Skeletal muscle tissue (tissue), 4 donors: ENCODE results near the gene NIPSNAP3A. TPM values are rescaled to one million over a fixed set of nuclear protein-coding genes. Genes with fewer than 3 reads are reported as not detected.

Experiments used
- H3K27ac ChIP-seq: one replicate; pipeline ENCODE4 v1.7.0; 2013; ENCODE audit warnings: mild to moderate bottlenecking, low read depth, low read length, inconsistent platforms
- H3K27me3 ChIP-seq, 3 donors: one replicate each; pipeline ENCODE4 v1.7.0; 2013; ENCODE audit warnings: low read length in 3 of 3; ENCODE audit not compliant: control insufficient read depth in 3 of 3, insufficient read depth in 3 of 3
- H3K36me3 ChIP-seq, 3 donors: one replicate each; pipeline ENCODE4 v1.7.0; 2013; ENCODE audit warnings: low read length in 3 of 3; ENCODE audit not compliant: control insufficient read depth in 3 of 3, insufficient read depth in 3 of 3
- H3K4me1 ChIP-seq, 3 donors: one replicate each; pipeline ENCODE4 v1.7.0; 2013; ENCODE audit warnings: low read length in 3 of 3, mild to moderate bottlenecking in 3 of 3; ENCODE audit not compliant: control insufficient read depth in 3 of 3, insufficient read depth in 3 of 3
- H3K4me3 ChIP-seq, 3 donors: one replicate each; pipeline ENCODE4 v1.7.0; 2013; ENCODE audit warnings: low read length in 3 of 3
- H3K9ac ChIP-seq, 3 donors: one replicate each; pipeline ENCODE4 v1.7.0; 2013; ENCODE audit warnings: low read length in 3 of 3, mild to moderate bottlenecking in 3 of 3, moderate library complexity in 2 of 3, low read depth in 1 of 3
- H3K9me3 ChIP-seq, 3 donors: one replicate each; pipeline ENCODE4 v1.7.0; 2013; ENCODE audit warnings: low read length in 3 of 3; ENCODE audit not compliant: control insufficient read depth in 3 of 3
- total RNA-seq: library from RNA; depleted of rRNA; stranded (reverse); fragments of >200 nt; gene quantifications from one replicate; pipeline ENCODE4 v1.2.3, GENCODE V29; 2014
- donor health status: Osteomylitis.

Gene NIPSNAP3A
- total RNA-seq, 1 donor from 2014 or later, result 45.4 TPM

DNA sequence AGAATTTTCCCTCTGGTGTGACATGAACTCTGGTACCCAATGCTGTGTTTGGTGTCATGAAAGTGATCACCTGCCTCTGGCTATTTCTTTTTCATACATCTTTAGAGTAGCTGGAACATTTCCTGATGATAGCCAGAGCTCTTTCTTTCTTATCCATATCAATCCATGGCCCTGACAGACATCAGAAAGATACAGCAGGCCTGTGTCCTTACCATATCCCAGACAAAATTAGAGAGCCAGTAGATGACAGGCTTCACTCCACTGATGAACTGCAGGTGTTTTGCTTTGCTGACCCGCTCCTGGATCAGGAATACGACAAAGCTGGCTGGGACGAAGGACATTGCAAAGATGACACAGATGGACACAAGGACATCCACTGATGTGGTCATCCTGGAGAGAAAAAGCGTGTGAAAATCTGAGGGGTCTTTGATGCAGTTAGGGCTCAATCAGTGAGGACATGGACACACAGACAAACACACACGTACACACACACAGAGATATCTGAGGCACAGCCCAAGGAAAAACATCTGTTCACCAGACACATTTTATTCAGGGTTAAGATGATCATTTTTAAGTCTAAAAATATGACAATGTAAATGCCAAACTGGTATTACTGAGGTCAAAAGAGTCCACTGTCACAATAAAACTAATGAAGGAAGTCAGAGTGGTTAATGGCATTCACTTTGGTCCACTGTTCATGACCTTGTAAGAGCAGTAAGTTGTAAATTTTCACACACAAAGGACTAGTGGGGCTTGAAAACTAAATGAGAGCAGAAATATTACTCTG, 50.9 kb downstream of the NIPSNAP3A start:
- Histone ChIP-seq H3K27ac (no peak overlapping the region), H3K9ac (no peak overlapping the region), H3K9me3 (no peaks in the 10 kb centered on the region), H3K27me3 (no peaks in the 10 kb centered on the region), H3K4me3 (no peak overlapping the region), H3K4me1 (peaks cover 0 to 9% (median 6%) of the 10 kb centered on the region in 3 donors), H3K36me3 (peaks cover 73 to 97% (median 91%) of the 10 kb centered on the region in 3 donors)

DNA sequence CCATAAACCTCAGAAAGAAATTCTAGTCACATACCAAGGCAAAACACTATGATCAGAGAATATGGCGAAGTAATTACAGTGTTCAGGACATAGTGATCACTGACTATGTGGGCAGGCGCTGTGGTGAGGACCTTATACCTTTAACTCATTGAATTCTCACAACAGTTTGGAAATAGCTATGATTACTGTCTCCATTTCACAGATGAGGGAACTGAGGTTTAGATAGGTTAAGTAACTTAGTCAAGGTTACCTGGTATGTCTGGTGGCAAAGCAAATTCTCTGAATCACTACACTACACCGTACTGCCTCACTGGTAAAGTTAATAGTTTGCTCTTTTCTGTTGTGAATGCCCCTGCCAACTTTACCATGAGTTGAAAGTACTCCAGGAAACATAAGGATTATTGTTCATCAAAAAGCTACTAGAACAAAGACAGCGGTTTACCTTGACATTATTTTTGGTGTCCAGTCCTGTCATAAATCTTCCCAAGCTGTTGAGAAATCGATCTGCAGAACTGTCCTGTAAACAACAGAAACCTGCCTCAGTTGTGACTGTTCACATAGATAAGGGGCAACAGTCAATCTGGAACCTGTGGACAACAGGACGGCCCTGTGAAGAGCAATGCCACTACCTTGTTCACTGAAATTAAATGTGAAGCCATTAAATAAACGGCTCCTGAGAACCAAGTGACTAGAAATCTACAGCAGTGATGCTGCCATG, 52.7 kb downstream of the NIPSNAP3A start:
- Histone ChIP-seq H3K27me3 (no peaks in the 10 kb centered on the region), H3K9ac (no peak overlapping the region), H3K36me3 (peaks cover 78 to 95% (median 92%) of the 10 kb centered on the region in 3 donors), H3K4me3 (no peak overlapping the region), H3K9me3 (no peaks in the 10 kb centered on the region), H3K27ac (no peak overlapping the region), H3K4me1 (peaks cover 0 to 6% (median 0%) of the 10 kb centered on the region in 3 donors)

DNA sequence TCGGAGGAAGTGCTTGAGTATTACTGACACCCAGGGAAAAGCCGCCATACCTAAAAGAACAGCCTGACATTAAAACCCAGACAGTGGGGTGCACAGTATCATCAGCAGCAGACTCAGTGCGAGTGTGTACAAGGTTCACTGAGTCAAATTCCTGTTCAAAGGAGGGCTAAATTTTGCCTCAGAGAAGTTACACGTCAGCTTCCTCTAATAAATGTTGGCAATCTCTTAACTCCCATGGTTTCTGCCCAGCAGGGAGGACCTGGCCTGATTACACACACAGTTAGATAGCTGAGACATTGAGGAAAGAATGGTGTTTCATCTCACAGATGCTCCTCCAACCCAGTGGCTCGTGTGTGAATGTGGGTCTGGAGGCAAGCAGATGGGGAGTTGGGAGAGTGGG, 54.6 kb downstream of the NIPSNAP3A start:
- H3K27me3 ChIP-seq, result no peaks in the 10 kb centered on the region
- H3K4me3 ChIP-seq, result no peak overlapping the region
- no peaks in the 10 kb centered on the region for H3K9me3 ChIP-seq
- peaks cover 76 to 95% (median 92%) of the 10 kb centered on the region in 3 donors for H3K36me3 ChIP-seq
- no peak overlapping the region for H3K27ac ChIP-seq
- no peak overlapping the region for H3K9ac ChIP-seq
- peaks cover 0 to 6% (median 0%) of the 10 kb centered on the region in 3 donors for H3K4me1 ChIP-seq

DNA sequence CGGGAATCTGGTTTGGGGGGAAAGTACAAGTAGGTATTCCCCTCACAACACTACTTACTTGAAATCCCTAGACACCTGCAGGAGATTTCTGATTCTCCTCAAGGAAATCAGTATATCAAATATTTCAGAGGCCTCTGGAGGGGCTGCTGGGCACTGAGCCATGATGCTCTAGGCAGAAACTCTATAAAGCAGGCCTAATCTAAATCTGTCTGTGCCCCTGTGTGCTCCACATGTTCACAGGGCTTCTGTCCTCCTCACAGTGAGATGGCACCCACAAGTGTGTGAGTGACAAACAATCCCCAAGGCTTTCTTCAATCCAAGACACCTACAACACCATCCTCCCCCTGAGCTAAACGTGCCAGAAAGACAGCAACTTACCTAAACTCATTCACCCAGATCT, 55.4 kb downstream of the NIPSNAP3A start:
- Histone ChIP-seq H3K27me3 (no peaks in the 10 kb centered on the region), H3K9me3 (no peaks in the 10 kb centered on the region), H3K27ac (no peak overlapping the region), H3K4me3 (no peak overlapping the region), H3K4me1 (peaks cover 0 to 6% (median 0%) of the 10 kb centered on the region in 3 donors), H3K9ac (no peak overlapping the region), H3K36me3 (peaks cover 75 to 89% (median 87%) of the 10 kb centered on the region in 3 donors)

DNA sequence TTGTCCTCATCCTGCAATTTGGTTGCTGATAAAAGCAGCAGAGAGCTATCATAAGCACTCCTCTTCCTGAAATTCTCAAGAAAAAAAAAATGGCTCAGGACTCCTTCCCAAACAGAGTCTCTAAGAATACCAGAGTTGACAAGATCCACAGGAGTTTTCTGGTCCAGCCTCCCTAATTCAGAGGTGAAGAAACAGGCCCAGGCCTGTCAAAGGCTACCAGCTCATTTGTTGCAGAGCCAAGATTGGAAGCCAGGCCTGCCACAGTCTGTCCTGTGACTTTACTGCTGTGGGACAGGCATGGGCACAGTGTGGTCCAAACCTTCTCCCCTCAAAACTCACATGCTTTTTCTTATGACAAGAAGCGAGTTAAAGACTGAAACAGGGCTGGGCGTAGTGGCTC, 58.0 kb downstream of the NIPSNAP3A start:
- H3K36me3 ChIP-seq, result peaks cover 66 to 85% (median 85%) of the 10 kb centered on the region in 3 donors
- H3K4me1 ChIP-seq, result peaks cover under 1 to 8% (median 2%) of the 10 kb centered on the region in 3 donors
- no peak overlapping the region for H3K4me3 ChIP-seq
- no peak overlapping the region for H3K27ac ChIP-seq
- no peak overlapping the region for H3K9ac ChIP-seq
- no peaks in the 10 kb centered on the region for H3K9me3 ChIP-seq
- no peaks in the 10 kb centered on the region for H3K27me3 ChIP-seq

DNA sequence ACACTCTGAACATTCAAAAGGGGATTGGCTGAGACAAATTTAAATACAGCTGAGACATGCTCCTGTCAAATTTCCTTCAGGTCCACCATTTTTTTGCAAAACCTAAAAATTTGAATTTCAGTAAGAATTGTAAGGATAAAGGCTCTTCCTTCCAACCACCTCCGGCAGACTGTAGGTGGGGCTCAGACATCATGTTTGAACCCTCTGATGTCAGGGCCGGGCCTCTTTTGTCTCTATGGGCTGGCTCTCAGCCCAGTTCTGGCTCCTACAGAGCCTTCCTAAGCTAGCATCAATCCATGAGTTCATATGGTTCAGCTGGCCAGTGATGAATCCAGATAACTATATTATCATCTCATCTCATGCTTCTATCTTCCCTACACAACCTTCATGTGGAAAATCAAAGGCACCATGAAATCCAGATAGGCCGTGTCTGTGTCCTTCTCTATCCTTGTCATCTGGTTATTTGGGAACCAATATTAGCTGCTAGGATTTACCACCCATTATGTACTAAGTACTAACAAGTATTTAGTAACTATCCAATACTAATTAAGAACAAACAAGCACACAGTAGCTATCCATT, 60.6 kb downstream of the NIPSNAP3A start:
- Histone ChIP-seq H3K4me1 (peaks cover 10 to 15% (median 10%) of the 10 kb centered on the region in 3 donors), H3K36me3 (peaks cover 57 to 85% (median 85%) of the 10 kb centered on the region in 3 donors), H3K27me3 (no peaks in the 10 kb centered on the region), H3K9me3 (no peaks in the 10 kb centered on the region), H3K9ac (no peak overlapping the region), H3K27ac (no peak overlapping the region), H3K4me3 (no peak overlapping the region)

Other genes with a start within 250 kb of the NIPSNAP3A start
- gene OR13F1, start 243.4 kb upstream of the NIPSNAP3A start, total RNA-seq, result not detected
- gene OR13C4, start 220.5 kb upstream of the NIPSNAP3A start, total RNA-seq, result not detected
- gene OR13C3, start 210.8 kb upstream of the NIPSNAP3A start, total RNA-seq, result not detected
- gene OR13C8, start 178.5 kb upstream of the NIPSNAP3A start, total RNA-seq, result not detected
- gene OR13C5, start 148.3 kb upstream of the NIPSNAP3A start, total RNA-seq, result not detected
- gene OR13C2, start 142.1 kb upstream of the NIPSNAP3A start, total RNA-seq, result not detected
- gene OR13C9, start 129.5 kb upstream of the NIPSNAP3A start, total RNA-seq, result not detected
- not detected for gene OR13D1, start 53.2 kb upstream of the NIPSNAP3A start, total RNA-seq
- 9.9 TPM for gene NIPSNAP3B, start 16.4 kb downstream of the NIPSNAP3A start, total RNA-seq
- gene ABCA1, start 180.5 kb downstream of the NIPSNAP3A start, total RNA-seq, result 33.9 TPM